Thyroid gland (tissue), 4 donors: ENCODE results near the gene SCARB1. TPM values are rescaled to one million over a fixed set of nuclear protein-coding genes. Genes with fewer than 3 reads are reported as not detected.
"Not testable (repeated sequence)": the region's sequence is repeated elsewhere in the genome, so short reads cannot be mapped to it uniquely, and the experiment has no call there.

Experiments used
- DNase-seq, 2 donors: peaks; one replicate each; pipeline ENCODE4 v3.0.0-alpha.2; 2019
- H3K27ac ChIP-seq, 3 donors: fragments of 200-600 bp; sonication (generic); 1 replicate in 2 of 3; 2 replicates in 1 of 3; pipeline ENCODE4 v1.5.1; 2016 to 2019; ENCODE audit warnings: mild to moderate bottlenecking in 1 of 3, moderate library complexity in 1 of 3
- H3K27me3 ChIP-seq: fragments of 200-600 bp; sonication (generic); one replicate; pipeline ENCODE4 v1.5.1; 2019
- H3K36me3 ChIP-seq, 2 donors: fragments of 200-600 bp; sonication (generic); one replicate each; pipeline ENCODE4 v1.5.1; 2016 to 2019
- H3K4me1 ChIP-seq, 2 donors: fragments of 200-600 bp; sonication (generic); one replicate each; pipeline ENCODE4 v1.5.1; 2017 to 2019
- H3K4me3 ChIP-seq, 3 donors: fragments of 200-600 bp; sonication (generic); replicated peaks in 1 of 3; 1 replicate in 2 of 3; 2 replicates in 1 of 3; pipeline ENCODE4 v1.5.1; 2016; ENCODE audit warnings: mild to moderate bottlenecking in 1 of 3
- H3K9me3 ChIP-seq: fragments of 200-600 bp; sonication (generic); one replicate; pipeline ENCODE4 v1.5.1; 2017
- CTCF ChIP-seq, 6 experiments: fragments of 200-600 bp in 3 of 6; fragments of 450-650 bp in 3 of 6; sonication (generic) in 3 of 6; IDR thresholded peaks; one replicate each; pipeline ENCODE4 v1.5.1; 2016 to 2019; ENCODE audit warnings: antibody characterized with exemption in 6 of 6, mild to moderate bottlenecking in 2 of 6, inconsistent platforms in 1 of 6, moderate library complexity in 1 of 6
- POLR2A ChIP-seq, 2 donors: fragments of 450-650 bp; IDR thresholded peaks; one replicate each; pipeline ENCODE4 v1.6.1; 2017; ENCODE audit warnings: antibody characterized with exemption in 2 of 2, mild to moderate bottlenecking in 2 of 2, moderate library complexity in 1 of 2
- WGBS, 2 donors: methylation state at CpG; one replicate each; pipeline ENCODE4 v1.1.5; 2017; 5-methylcytosine and 5-hydroxymethylcytosine counted together
- intact Hi-C: fragments of 100-400 bp; cut with DNase I; formaldehyde crosslinking; loops from one replicate; pipeline ENCODE4 v1.15.1; 2023
- total RNA-seq, 4 donors: library from RNA; depleted of rRNA; stranded (reverse); fragments of >200 nt; gene quantifications; one replicate each; pipeline ENCODE4 v1.2.3, GENCODE V29; 2016

Gene SCARB1
- total RNA-seq, 4 donors from 2014 or later: 10.9 to 16.0 (median 15.4) TPM

- no peak overlapping the region for H3K27ac ChIP-seq
- intact Hi-C loops: no loop called here
- no peak for TF ChIP-seq POLR2A (IDR thresholded peaks at IDR 0.05)
- no peak for TF ChIP-seq CTCF (IDR thresholded peaks at IDR 0.05)
- WGBS, 2 donors: 59 to 66% methylated on average over 9 of the region's 10 CpGs
- no peak overlapping the region for H3K4me3 ChIP-seq
- H3K9me3 ChIP-seq: no peaks in the 10 kb centered on the region
- H3K27me3 ChIP-seq: no peaks in the 10 kb centered on the region
- DNase-seq: no peak
- no peaks in the 10 kb centered on the region for H3K36me3 ChIP-seq
- peaks cover 0 to 4% of the 10 kb centered on the region in 2 donors for H3K4me1 ChIP-seq
These were observed 17.5 kb upstream of the SCARB1 start for GRCh38 chr12:124881123-124881522.

- H3K4me3 ChIP-seq, H3K27ac ChIP-seq, H3K9me3 ChIP-seq, H3K36me3 ChIP-seq, intact Hi-C loops, H3K27me3 ChIP-seq, DNase-seq, H3K4me1 ChIP-seq: not testable (repeated sequence)
- WGBS, 2 donors: 84 to 95% methylated on average over 11 of the region's 11 CpGs
These were observed 16.7 kb upstream of the SCARB1 start for GRCh38 chr12:124880335-124880734.

GRCh38 chr12:124878795-124879516 lies 15.3 kb upstream of the SCARB1 start:
- H3K27ac ChIP-seq: no peak overlapping the region
- no peak for DNase-seq
- TF ChIP-seq POLR2A (IDR thresholded peaks at IDR 0.05) (no peak), CTCF (IDR thresholded peaks at IDR 0.05) (no peak)
- intact Hi-C loops: loop anchor here (10.0 kb wide), 1 partner anchor 74 kb away; no protein-coding TSS in a partner anchor
- H3K4me3 ChIP-seq: no peak overlapping the region
- H3K4me1 ChIP-seq: no peaks in the 10 kb centered on the region
- H3K9me3 ChIP-seq: no peaks in the 10 kb centered on the region
- no peaks in the 10 kb centered on the region for H3K27me3 ChIP-seq
- no peaks in the 10 kb centered on the region for H3K36me3 ChIP-seq
- 86 to 90% methylated on average over 18 of the region's 18 CpGs for WGBS, 2 donors

DNA sequence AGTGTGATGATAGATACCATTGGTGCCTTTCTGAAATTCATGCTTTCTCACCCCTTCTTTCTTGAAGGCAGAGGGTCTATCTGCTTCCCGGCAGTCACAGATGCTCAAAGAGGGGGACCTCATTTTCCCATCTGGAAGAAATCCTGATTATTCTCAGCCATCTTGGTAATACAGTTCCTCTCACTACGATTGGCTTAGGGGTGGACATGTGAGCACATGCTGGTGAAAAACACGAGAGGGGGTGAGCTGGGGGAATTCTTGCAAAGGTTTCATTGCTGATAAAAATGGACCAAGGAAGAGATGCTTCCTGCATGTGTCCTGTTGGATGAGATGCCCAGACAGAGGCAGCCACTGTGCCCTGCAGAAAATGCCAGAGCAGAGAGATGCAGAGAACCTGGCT lies 13.8 kb upstream of the SCARB1 start:
- WGBS, 2 donors: 67 to 79% methylated on average over 3 of the region's 3 CpGs

GRCh38 chr12:124876171-124876570 lies 12.5 kb upstream of the SCARB1 start:
- Histone ChIP-seq H3K9me3 (no peaks in the 10 kb centered on the region), H3K27me3 (no peaks in the 10 kb centered on the region), H3K4me1 (no peaks in the 10 kb centered on the region), H3K27ac (no peak overlapping the region), H3K4me3 (no peak overlapping the region), H3K36me3 (no peaks in the 10 kb centered on the region)
- no peak for DNase-seq
- intact Hi-C loops: loop anchor here (10.0 kb wide), 1 partner anchor 71 kb away; no protein-coding TSS in a partner anchor
- 70 to 91% methylated on average over 2 of the region's 2 CpGs for WGBS, 2 donors
- no peak for TF ChIP-seq CTCF (IDR thresholded peaks at IDR 0.05)
- TF ChIP-seq POLR2A (IDR thresholded peaks at IDR 0.05): no peak

More for the DNA sequence above, 13.8 kb upstream of the SCARB1 start:
- H3K27ac ChIP-seq: no peak overlapping the region
- H3K27me3 ChIP-seq: no peaks in the 10 kb centered on the region
- no peaks in the 10 kb centered on the region for H3K36me3 ChIP-seq
- no peak for TF ChIP-seq POLR2A (IDR thresholded peaks at IDR 0.05)
- no peak for TF ChIP-seq CTCF (IDR thresholded peaks at IDR 0.05)
- DNase-seq: no peak
- intact Hi-C loops: loop anchor here (10.0 kb wide), 1 partner anchor 73 kb away; no protein-coding TSS in a partner anchor
- no peaks in the 10 kb centered on the region for H3K4me1 ChIP-seq
- H3K4me3 ChIP-seq: no peak overlapping the region
- H3K9me3 ChIP-seq: no peaks in the 10 kb centered on the region
